ENCODE data around the gene KMO.

GRCh38 chr1:241637046-241637590 is 104.9 kb downstream of the KMO start:
- no peak for TF ChIP-seq ZNF775 (CRISPR knock-in tag; IDR thresholded peaks at IDR 0.05; ENCODE audit: borderline replicate concordance)
- TF ChIP-seq KAT8 (CRISPR knock-in tag; IDR thresholded peaks at IDR 0.05): no peak
- no peak for TF ChIP-seq TP53 (CRISPR knock-in tag; conservative IDR thresholded peaks at IDR 0.05)
- no peak for TF ChIP-seq ZNF274 (CRISPR knock-in tag; IDR thresholded peaks at IDR 0.05)
- no peak for TF ChIP-seq ZNF282 (IDR thresholded peaks at IDR 0.05; ENCODE audit: partially characterized antibody)
- TF ChIP-seq NFYC (CRISPR knock-in tag; IDR thresholded peaks at IDR 0.05): no peak
- no peak for TF ChIP-seq ZNF550 (CRISPR knock-in tag; IDR thresholded peaks at IDR 0.05; ENCODE audit: borderline replicate concordance)
- no peak for TF ChIP-seq SETDB1 (CRISPR knock-in tag; IDR thresholded peaks at IDR 0.05; ENCODE audit: borderline replicate concordance)
- no peak for TF ChIP-seq TCF7L2 (IDR thresholded peaks at IDR 0.05; ENCODE audit: low read depth, low read length)
- no peak for TF ChIP-seq ZSCAN22 (CRISPR knock-in tag; IDR thresholded peaks at IDR 0.05)
- no peak for TF ChIP-seq REST (IDR thresholded peaks at IDR 0.05; ENCODE audit: borderline replicate concordance in 1 of 2, low read depth in 1 of 2, low read length in 2 of 2)
- TF ChIP-seq CTCF (CRISPR knock-in tag; IDR thresholded peaks at IDR 0.05): no peak
- TF ChIP-seq HDAC2 (CRISPR knock-in tag; IDR thresholded peaks at IDR 0.05): no peak
- TF ChIP-seq CREB1 (IDR thresholded peaks at IDR 0.05): no peak
- TF ChIP-seq CREB1 (CRISPR knock-in tag; IDR thresholded peaks at IDR 0.05): no peak

All from HepG2 (cell line).